Erythroblast (primary cell): ENCODE results near the gene RCAN1.

Source experiments
- GATA1 ChIP-seq: IDR thresholded peaks from 2 replicates; pipeline ENCODE4 v1.6.1; 2011; ENCODE audit warnings: low read depth, mild to moderate bottlenecking, control low read depth, low read length, moderate library complexity
- POLR2A ChIP-seq: IDR thresholded peaks from 2 replicates; pipeline ENCODE4 v1.6.1; 2011; ENCODE audit warnings: mild to moderate bottlenecking, low read length

DNA sequence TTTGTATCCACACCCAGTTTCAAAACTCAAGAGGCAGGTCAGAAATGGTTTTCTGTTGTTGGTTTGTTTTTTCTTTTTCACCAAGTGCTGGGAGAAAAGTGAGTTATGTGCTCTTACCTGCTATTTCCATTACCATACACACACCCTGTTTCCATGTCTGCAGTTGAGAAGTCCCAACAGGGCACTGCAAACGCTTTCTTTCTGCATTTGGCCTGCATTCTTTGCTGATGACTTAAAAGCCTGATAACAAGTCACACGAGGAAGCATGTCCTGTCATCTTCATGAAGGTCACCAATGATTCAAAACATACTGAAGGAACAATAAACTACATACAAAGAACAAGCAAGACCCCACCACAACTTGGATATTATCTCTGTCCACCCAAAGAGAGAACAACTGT is 78.1 kb downstream of the RCAN1 start:
- TF ChIP-seq POLR2A (no peak), GATA1 (no peak)
